GM21737 (cell line): ENCODE measurements around the gene CFAP97D2.
"Not testable (repeated sequence)": the region's sequence is repeated elsewhere in the genome, so short reads cannot be mapped to it uniquely, and the experiment has no call there.

Experiments
- ATAC-seq: cut with Tn5 transposase; IDR thresholded peaks from one replicate; pipeline ENCODE4 v1.9.1; 2021; ENCODE audit warnings: mild to moderate bottlenecking, moderate library complexity; ENCODE audit not compliant: unreplicated experiment

CFAP97D2 gene

GRCh38 chr13:114194853-114195252 lies 15.8 kb downstream of the CFAP97D2 start:
- no peak for ATAC-seq

GRCh38 chr13:114196629-114197028 lies 17.6 kb downstream of the CFAP97D2 start:
- no peak for ATAC-seq

DNA sequence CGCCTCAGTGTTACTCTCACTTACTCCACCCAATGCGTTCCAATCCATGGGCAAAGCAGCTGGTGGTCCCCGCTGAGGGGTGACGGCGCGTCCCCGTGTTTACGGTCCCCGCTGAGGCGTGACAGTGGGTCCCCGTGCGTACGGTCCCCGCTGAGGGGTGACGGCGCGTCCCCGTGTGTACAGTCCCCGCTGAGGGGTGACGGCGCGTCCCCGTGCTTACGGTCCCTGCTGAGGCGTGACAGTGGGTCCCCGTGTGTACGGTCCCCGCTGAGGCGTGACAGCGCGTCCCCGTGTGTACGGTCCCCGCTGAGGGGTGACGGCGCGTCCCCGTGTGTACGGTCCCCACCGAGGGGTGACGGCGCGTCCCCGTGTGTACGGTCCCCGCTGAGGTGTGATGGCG lies 19.5 kb downstream of the CFAP97D2 start:
- no peak for ATAC-seq

DNA sequence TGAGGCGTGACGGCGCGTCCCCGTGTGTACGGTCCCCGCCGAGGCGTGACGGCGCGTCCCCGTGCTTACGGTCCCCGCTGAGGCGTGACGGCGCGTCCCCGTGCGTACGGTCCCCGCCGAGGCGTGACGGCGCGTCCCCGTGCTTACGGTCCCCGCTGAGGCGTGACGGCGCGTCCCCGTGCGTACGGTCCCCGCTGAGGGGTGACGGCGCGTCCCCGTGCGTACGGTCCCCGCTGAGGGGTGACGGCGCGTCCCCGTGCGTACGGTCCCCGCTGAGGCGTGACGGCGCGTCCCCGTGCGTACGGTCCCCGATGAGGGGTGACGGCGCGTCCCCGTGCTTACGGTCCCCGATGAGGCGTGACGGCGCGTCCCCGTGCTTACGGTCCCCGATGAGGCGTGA lies 20.5 kb downstream of the CFAP97D2 start:
- not testable (repeated sequence) for ATAC-seq

DNA sequence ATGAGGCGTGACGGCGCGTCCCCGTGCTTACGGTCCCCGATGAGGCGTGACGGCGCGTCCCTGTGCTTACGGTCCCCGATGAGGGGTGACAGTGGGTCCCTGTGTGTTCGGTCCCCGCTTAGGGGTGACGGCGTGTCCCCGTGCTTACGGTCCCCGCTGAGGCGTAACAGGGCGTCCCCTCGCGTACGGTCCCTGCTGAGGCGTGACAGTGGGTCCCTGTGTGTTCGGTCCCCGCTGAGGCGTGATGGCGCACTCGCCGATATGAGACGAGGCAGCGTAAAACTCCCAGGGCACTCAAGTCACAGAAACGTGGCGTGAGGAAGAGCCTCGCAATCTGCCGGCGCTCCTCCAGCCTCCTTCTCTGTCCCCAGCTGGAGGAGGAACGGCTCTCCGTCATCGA lies 20.9 kb downstream of the CFAP97D2 start:
- no peak for ATAC-seq

- ATAC-seq = no peak
Observed at GRCh38 chr13:114200399-114200911, 21.4 kb downstream of the CFAP97D2 start.

DNA sequence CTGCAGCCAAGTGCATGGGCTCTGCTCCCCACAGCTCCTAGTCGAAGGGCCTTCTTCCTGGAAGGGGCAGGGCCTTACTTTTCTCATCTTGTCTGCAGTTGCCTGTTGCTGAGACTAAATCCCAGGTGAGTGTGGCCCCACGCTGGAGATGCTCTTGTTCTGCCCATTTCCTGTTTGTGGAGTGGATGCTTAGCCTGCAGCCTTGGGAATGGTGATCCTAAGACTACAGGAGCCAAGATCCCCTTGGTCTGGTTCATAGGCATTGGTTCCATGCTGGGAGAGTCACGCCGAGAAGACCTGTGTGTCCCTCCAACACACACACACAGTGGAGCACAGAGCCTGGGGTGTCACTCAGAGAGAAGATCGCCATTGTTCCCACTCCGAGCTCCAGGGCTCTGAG lies 23.5 kb downstream of the CFAP97D2 start:
- no peak for ATAC-seq

DNA sequence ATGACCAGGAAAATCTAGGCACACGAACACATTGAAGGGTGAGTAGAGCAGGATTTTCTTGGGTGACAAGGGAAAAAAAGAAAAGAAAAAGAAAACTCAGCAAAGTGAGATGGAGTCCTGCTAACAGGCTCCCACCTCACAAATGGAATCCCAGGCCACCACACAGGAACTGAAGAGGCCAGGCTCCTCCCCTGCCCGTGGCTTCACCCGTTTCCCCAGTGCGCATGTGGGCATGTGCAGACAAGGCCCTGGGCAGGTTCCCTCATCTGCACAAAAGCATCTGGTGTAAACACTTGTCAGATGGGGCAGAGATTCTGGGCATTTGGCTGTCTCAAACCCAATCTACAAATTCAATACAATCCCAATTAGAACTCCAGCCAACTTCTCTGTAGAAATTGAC lies 24.5 kb downstream of the CFAP97D2 start:
- ATAC-seq = no peak

GRCh38 chr13:114204894-114205293 lies 25.8 kb downstream of the CFAP97D2 start:
- ATAC-seq = no peak

DNA sequence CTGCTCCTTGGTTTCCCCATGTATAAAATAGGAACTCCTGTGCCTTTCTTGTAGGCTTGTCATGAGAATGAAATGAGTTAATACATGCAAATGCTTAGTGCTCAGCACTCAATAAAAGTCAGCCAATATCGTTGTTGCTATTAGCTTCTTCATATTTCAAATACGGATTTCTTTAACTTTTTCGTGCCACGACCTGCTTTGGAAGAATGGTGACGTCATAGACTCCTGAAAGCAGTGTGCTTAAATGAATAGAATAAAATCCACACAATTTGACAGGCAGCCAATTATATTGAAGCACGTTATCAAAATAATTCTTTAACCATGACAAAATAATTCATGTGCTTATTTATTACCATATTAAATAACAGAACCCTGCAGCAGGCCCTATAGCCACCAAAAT lies 29.1 kb downstream of the CFAP97D2 start:
- ATAC-seq = no peak

GRCh38 chr13:114211446-114212157 lies 32.5 kb downstream of the CFAP97D2 start:
- ATAC-seq = no peak

- no peak for ATAC-seq
Observed at GRCh38 chr13:114212158-114212495, 33.1 kb downstream of the CFAP97D2 start.

GRCh38 chr13:114213980-114214379 lies 34.9 kb downstream of the CFAP97D2 start:
- no peak for ATAC-seq

DNA sequence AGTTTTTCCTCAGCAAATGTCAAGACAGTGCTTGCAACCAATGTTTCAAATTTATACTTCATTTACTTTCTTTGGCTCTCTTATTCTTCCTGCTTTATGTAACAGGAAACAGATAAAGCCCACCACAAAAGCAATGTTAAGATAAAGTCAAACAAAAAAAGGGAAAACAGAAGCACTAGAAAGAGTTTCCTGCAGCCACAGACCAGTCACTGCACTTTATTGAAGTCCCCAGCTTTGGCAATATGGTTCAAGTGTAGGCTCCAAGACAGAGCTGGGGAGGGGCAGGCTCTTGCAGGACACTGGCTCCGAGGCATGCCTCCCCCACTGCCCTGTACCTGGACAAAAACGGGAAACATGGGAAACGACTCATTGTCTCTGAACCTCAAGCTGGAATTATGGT lies 40.3 kb downstream of the CFAP97D2 start:
- ATAC-seq = no peak

GRCh38 chr13:114222461-114222968 lies 43.5 kb downstream of the CFAP97D2 start:
- no peak for ATAC-seq

DNA sequence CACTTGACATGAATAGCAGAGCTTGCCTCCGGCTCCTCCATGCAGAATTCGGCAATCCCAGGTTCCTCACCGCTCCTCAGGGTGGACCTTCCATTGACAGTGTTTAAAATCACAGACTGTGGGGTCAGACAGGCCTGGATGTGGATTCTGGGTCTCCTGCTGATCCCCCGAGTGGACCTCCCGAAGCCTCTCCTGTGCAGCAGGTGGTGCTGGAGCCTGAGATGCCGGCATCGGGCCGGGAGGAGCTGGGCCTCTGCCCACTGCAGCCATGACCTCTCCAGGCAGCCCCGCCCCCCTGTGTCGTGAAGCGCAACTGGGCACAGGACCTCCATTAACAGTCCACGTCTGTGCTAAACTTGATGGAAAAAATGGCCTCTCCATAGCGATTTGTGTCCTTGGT lies 45.1 kb downstream of the CFAP97D2 start:
- no peak for ATAC-seq

- no peak for ATAC-seq
Observed at GRCh38 chr13:114225610-114226009, 46.6 kb downstream of the CFAP97D2 start.

- ATAC-seq = no peak
Observed at GRCh38 chr13:114226088-114226487, 47.0 kb downstream of the CFAP97D2 start.

GRCh38 chr13:114226699-114227323 lies 47.8 kb downstream of the CFAP97D2 start:
- ATAC-seq = no peak

- no peak for ATAC-seq
Observed at GRCh38 chr13:114227528-114227927, 48.5 kb downstream of the CFAP97D2 start.

DNA sequence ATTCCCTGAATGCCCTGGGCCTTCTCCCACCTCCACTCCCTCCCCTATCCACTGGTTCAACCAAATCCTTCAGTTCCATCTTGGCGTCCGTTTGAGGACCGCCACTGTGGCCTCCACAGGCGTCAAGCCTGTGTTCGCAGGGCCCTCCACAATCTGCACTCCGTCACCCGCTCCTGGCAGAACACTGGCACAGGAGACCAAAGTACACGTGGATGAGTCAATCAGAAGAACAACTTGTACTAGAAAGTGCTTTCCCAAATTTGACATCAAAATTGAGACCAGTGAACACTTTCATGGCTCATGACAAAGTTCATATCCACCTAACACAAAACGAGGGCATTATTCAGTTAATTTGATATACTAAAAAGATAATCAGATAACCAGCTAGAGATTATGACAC lies 49.1 kb downstream of the CFAP97D2 start:
- ATAC-seq = no peak

- no peak for ATAC-seq
Observed at GRCh38 chr13:114229506-114229905, 50.4 kb downstream of the CFAP97D2 start.
